Measurements from ENCODE around the gene LMF2. TPM values are rescaled to one million over a fixed set of nuclear protein-coding genes. Genes with fewer than 3 reads are reported as not detected.
"Not testable (repeated sequence)": the region's sequence is repeated elsewhere in the genome, so short reads cannot be mapped to it uniquely, and the experiment has no call there.

The LMF2 gene
- total and polyA plus RNA-seq, 2 donors, result 23.5 to 90.2 TPM

GRCh38 chr22:50522806-50523438 is 15.4 kb upstream of the LMF2 start:
- 96% methylated on average over 22 of the region's 22 CpGs for WGBS
- Histone ChIP-seq H3K9me3 (ENCODE audit: control insufficient read depth in 2 of 2, insufficient read depth in 1 of 2, low read length in 1 of 2) (no peaks in the 10 kb centered on the region), H3K4me3 (ENCODE audit: low read length in 2 of 2) (no peak overlapping the region), H3K4me1 (ENCODE audit: control insufficient read depth in 2 of 2, insufficient read depth in 2 of 2, low read length in 2 of 2) (peaks cover 16 to 18% of the 10 kb centered on the region in 2 donors), H3K27ac (ENCODE audit: low read depth in 1 of 2, low read length in 1 of 2) (no peak overlapping the region), H3K27me3 (ENCODE audit: control insufficient read depth in 2 of 2, insufficient read depth in 1 of 2, low read length in 1 of 2) (peaks cover 4 to 16% of the 10 kb centered on the region in 2 donors), H3K36me3 (ENCODE audit: control insufficient read depth in 2 of 2, insufficient read depth in 2 of 2, low read length in 1 of 2) (peaks cover 55 to 56% of the 10 kb centered on the region in 2 donors)
- DNase-seq (ENCODE audit: low read depth in 6 of 9, low spot score in 9 of 9), result no peak

- no peak for DNase-seq (ENCODE audit: low read depth in 6 of 9, low spot score in 9 of 9)
- WGBS, result 94% methylated on average over 15 of the region's 15 CpGs
- Histone ChIP-seq H3K4me3 (ENCODE audit: low read length in 2 of 2) (no peak overlapping the region), H3K9me3 (ENCODE audit: control insufficient read depth in 2 of 2, insufficient read depth in 1 of 2, low read length in 1 of 2) (no peaks in the 10 kb centered on the region), H3K27ac (ENCODE audit: low read depth in 1 of 2, low read length in 1 of 2) (no peak overlapping the region), H3K4me1 (ENCODE audit: control insufficient read depth in 2 of 2, insufficient read depth in 2 of 2, low read length in 2 of 2) (peaks cover 16 to 18% of the 10 kb centered on the region in 2 donors), H3K27me3 (ENCODE audit: control insufficient read depth in 2 of 2, insufficient read depth in 1 of 2, low read length in 1 of 2) (peaks cover 2 to 10% of the 10 kb centered on the region in 2 donors), H3K36me3 (ENCODE audit: control insufficient read depth in 2 of 2, insufficient read depth in 2 of 2, low read length in 1 of 2) (peaks cover 61% of the 10 kb centered on the region in 2 donors)
These were observed 14.8 kb upstream of the LMF2 start for GRCh38 chr22:50522208-50522805.

- peaks cover 67% of the 10 kb centered on the region in 2 donors for H3K36me3 ChIP-seq (ENCODE audit: control insufficient read depth in 2 of 2, insufficient read depth in 2 of 2, low read length in 1 of 2)
- H3K4me1 ChIP-seq (ENCODE audit: control insufficient read depth in 2 of 2, insufficient read depth in 2 of 2, low read length in 2 of 2), result peaks cover 13 to 15% of the 10 kb centered on the region in 2 donors
- WGBS, result 97% methylated on average over 10 of the region's 10 CpGs
- H3K9me3 ChIP-seq (ENCODE audit: control insufficient read depth in 2 of 2, insufficient read depth in 1 of 2, low read length in 1 of 2), result no peaks in the 10 kb centered on the region
- no peak overlapping the region for H3K27ac ChIP-seq (ENCODE audit: low read depth in 1 of 2, low read length in 1 of 2)
- no peak overlapping the region for H3K4me3 ChIP-seq (ENCODE audit: low read length in 2 of 2)
- DNase-seq (ENCODE audit: low read depth in 6 of 9, low spot score in 9 of 9), result no peak
- peaks cover 0 to 4% of the 10 kb centered on the region in 2 donors for H3K27me3 ChIP-seq (ENCODE audit: control insufficient read depth in 2 of 2, insufficient read depth in 1 of 2, low read length in 1 of 2)
These were observed 14.2 kb upstream of the LMF2 start for GRCh38 chr22:50521710-50522109.

GRCh38 chr22:50520826-50521453 is 13.4 kb upstream of the LMF2 start:
- Histone ChIP-seq H3K4me1 (ENCODE audit: control insufficient read depth in 2 of 2, insufficient read depth in 2 of 2, low read length in 2 of 2) (peaks cover 10 to 12% of the 10 kb centered on the region in 2 donors), H3K36me3 (ENCODE audit: control insufficient read depth in 2 of 2, insufficient read depth in 2 of 2, low read length in 1 of 2) (peaks cover 75% of the 10 kb centered on the region in 2 donors), H3K4me3 (ENCODE audit: low read length in 2 of 2) (no peak overlapping the region), H3K27ac (ENCODE audit: low read depth in 1 of 2, low read length in 1 of 2) (no peak overlapping the region), H3K27me3 (ENCODE audit: control insufficient read depth in 2 of 2, insufficient read depth in 1 of 2, low read length in 1 of 2) (no peaks in the 10 kb centered on the region), H3K9me3 (ENCODE audit: control insufficient read depth in 2 of 2, insufficient read depth in 1 of 2, low read length in 1 of 2) (no peaks in the 10 kb centered on the region)
- no peak for DNase-seq (ENCODE audit: low read depth in 6 of 9, low spot score in 9 of 9)
- WGBS, result 96% methylated on average over 13 of the region's 13 CpGs

- not testable (repeated sequence) for H3K9me3 ChIP-seq (ENCODE audit: control insufficient read depth in 2 of 2, insufficient read depth in 1 of 2, low read length in 1 of 2); H3K4me3 ChIP-seq (ENCODE audit: low read length in 2 of 2); DNase-seq (ENCODE audit: low read depth in 6 of 9, low spot score in 9 of 9); H3K27me3 ChIP-seq (ENCODE audit: control insufficient read depth in 2 of 2, insufficient read depth in 1 of 2, low read length in 1 of 2); H3K27ac ChIP-seq (ENCODE audit: low read depth in 1 of 2, low read length in 1 of 2)
- WGBS, result 99% methylated on average over 8 of the region's 8 CpGs
- peaks cover 10 to 12% of the 10 kb centered on the region in 2 donors for H3K4me1 ChIP-seq (ENCODE audit: control insufficient read depth in 2 of 2, insufficient read depth in 2 of 2, low read length in 2 of 2)
- peaks cover 78 to 79% of the 10 kb centered on the region in 2 donors for H3K36me3 ChIP-seq (ENCODE audit: control insufficient read depth in 2 of 2, insufficient read depth in 2 of 2, low read length in 1 of 2)
These were observed 12.7 kb upstream of the LMF2 start for GRCh38 chr22:50520184-50520583.

GRCh38 chr22:50519151-50519550 is 11.6 kb upstream of the LMF2 start:
- Histone ChIP-seq H3K4me3 (ENCODE audit: low read length in 2 of 2) (no peak overlapping the region), H3K27ac (ENCODE audit: low read depth in 1 of 2, low read length in 1 of 2) (no peak overlapping the region), H3K36me3 (ENCODE audit: control insufficient read depth in 2 of 2, insufficient read depth in 2 of 2, low read length in 1 of 2) (peaks cover 76 to 87% of the 10 kb centered on the region in 2 donors), H3K27me3 (ENCODE audit: control insufficient read depth in 2 of 2, insufficient read depth in 1 of 2, low read length in 1 of 2) (no peaks in the 10 kb centered on the region), H3K4me1 (ENCODE audit: control insufficient read depth in 2 of 2, insufficient read depth in 2 of 2, low read length in 2 of 2) (peaks cover 0 to 4% of the 10 kb centered on the region in 2 donors), H3K9me3 (ENCODE audit: control insufficient read depth in 2 of 2, insufficient read depth in 1 of 2, low read length in 1 of 2) (no peaks in the 10 kb centered on the region)
- WGBS, result 98% methylated on average over 8 of the region's 8 CpGs
- DNase-seq (ENCODE audit: low read depth in 6 of 9, low spot score in 9 of 9), result no peak

- no peaks in the 10 kb centered on the region for H3K27me3 ChIP-seq (ENCODE audit: control insufficient read depth in 2 of 2, insufficient read depth in 1 of 2, low read length in 1 of 2)
- WGBS, result 98% methylated on average over 7 of the region's 7 CpGs
These were observed 11.1 kb upstream of the LMF2 start for GRCh38 chr22:50518606-50519005.

GRCh38 chr22:50517495-50518260 is 10.2 kb upstream of the LMF2 start:
- no peaks in the 10 kb centered on the region for H3K9me3 ChIP-seq (ENCODE audit: control insufficient read depth in 2 of 2, insufficient read depth in 1 of 2, low read length in 1 of 2)
- no peak overlapping the region for H3K4me3 ChIP-seq (ENCODE audit: low read length in 2 of 2)
- DNase-seq (ENCODE audit: low read depth in 6 of 9, low spot score in 9 of 9), result no peak
- H3K27me3 ChIP-seq (ENCODE audit: control insufficient read depth in 2 of 2, insufficient read depth in 1 of 2, low read length in 1 of 2), result no peaks in the 10 kb centered on the region
- no peaks in the 10 kb centered on the region for H3K4me1 ChIP-seq (ENCODE audit: control insufficient read depth in 2 of 2, insufficient read depth in 2 of 2, low read length in 2 of 2)
- WGBS, result 98% methylated on average over 20 of the region's 20 CpGs
- no peak overlapping the region for H3K27ac ChIP-seq (ENCODE audit: low read depth in 1 of 2, low read length in 1 of 2)
- peaks cover 61 to 73% of the 10 kb centered on the region in 2 donors for H3K36me3 ChIP-seq (ENCODE audit: control insufficient read depth in 2 of 2, insufficient read depth in 2 of 2, low read length in 1 of 2)

More at GRCh38 chr22:50518606-50519005, 11.1 kb upstream of the LMF2 start:
- Histone ChIP-seq H3K9me3 (ENCODE audit: control insufficient read depth in 2 of 2, insufficient read depth in 1 of 2, low read length in 1 of 2) (no peaks in the 10 kb centered on the region), H3K4me3 (ENCODE audit: low read length in 2 of 2) (no peak overlapping the region), H3K4me1 (ENCODE audit: control insufficient read depth in 2 of 2, insufficient read depth in 2 of 2, low read length in 2 of 2) (no peaks in the 10 kb centered on the region), H3K27ac (ENCODE audit: low read depth in 1 of 2, low read length in 1 of 2) (no peak overlapping the region), H3K36me3 (ENCODE audit: control insufficient read depth in 2 of 2, insufficient read depth in 2 of 2, low read length in 1 of 2) (peaks cover 71 to 83% of the 10 kb centered on the region in 2 donors)
- DNase-seq (ENCODE audit: low read depth in 6 of 9, low spot score in 9 of 9), result no peak
